ENCODE results near the gene ARFGAP3. TPM values are rescaled to one million over a fixed set of nuclear protein-coding genes. Genes with fewer than 3 reads are reported as not detected.
"Not testable (repeated sequence)": the region's sequence is repeated elsewhere in the genome, so short reads cannot be mapped to it uniquely, and the experiment has no call there.

The ARFGAP3 gene
- total RNA-seq, 1 donor, result 98.9 TPM

DNA sequence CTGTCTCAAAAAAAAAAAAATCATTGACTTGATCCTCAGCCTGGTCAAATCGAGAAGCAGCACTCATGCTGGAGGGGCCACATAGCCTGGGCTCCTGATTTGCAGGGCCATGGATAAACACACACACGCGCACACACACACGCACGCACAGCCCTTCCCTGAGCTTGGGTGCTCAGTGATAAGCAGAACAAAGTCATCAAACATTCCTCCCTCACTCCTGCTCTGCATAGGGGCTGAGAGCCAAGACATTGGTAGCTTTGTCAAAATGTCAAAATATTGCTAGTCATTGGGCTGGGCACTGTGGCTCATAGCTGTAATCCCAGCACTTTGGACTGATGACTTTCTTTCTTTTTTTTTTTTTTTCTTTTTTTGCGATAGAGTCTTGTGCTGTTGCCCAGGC is 102.4 kb downstream of the ARFGAP3 start:
- TF ChIP-seq CTCF (IDR thresholded peaks at IDR 0.05; ENCODE audit: insufficient read depth, low read depth, low read length), result no peak
- H3K4me3 ChIP-seq (ENCODE audit: low read depth, low read length), result no peak overlapping the region
- no peak for DNase-seq (ENCODE audit: low read depth)

DNA sequence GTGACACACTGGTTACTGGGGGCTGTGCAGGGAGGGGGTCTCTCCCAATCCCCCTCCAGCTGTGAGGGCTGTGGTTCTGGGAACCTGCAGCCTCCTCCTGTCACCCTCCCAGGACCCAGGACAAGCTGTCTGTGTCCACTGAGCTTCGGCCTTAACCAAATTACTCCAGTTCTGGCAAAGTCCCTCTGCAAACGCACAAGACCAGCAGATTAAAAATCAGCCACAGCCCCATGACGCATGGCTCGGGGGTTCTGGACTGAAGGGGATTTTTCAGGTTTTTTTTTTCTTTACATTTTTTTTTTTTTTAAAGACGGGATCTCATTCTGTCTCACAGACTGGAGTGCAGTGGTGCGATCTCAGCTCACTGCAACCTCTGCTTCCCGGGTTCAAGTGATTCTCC is 104.2 kb downstream of the ARFGAP3 start:
- no peak for TF ChIP-seq CTCF (IDR thresholded peaks at IDR 0.05; ENCODE audit: insufficient read depth, low read depth, low read length)
- DNase-seq (ENCODE audit: low read depth), result no peak

DNA sequence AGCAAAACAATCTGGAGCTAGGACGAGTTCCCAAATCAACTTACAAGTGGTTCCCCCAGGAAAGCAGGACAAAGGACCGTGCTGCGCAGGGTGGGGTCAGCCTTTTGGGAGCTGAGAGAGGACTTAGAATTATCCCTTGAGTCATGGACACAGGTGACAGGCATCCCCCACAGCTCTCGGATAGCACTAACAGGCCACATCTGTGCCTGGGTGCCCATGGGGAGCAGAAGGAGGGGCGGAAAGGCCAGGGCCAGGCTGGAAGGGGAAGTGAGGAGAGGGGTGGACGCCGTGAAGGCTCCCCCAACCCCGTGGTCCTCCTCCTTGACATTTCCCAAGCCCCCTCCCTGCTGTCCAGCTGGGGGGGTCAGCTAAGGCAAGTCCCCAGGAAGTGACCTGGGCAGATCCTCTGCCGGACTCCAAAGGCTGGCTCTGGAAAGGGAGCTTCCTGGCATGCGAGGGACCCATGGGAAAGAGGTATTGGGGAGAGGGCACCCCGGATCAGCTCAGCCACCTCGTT is 104.8 kb downstream of the ARFGAP3 start:
- no peak for DNase-seq (ENCODE audit: low read depth)
- no peak overlapping the region for H3K4me3 ChIP-seq (ENCODE audit: low read depth, low read length)
- TF ChIP-seq CTCF (IDR thresholded peaks at IDR 0.05; ENCODE audit: insufficient read depth, low read depth, low read length), result no peak

More for the DNA sequence above, 104.2 kb downstream of the ARFGAP3 start:
- no peak overlapping the region for H3K4me3 ChIP-seq (ENCODE audit: low read depth, low read length)

DNA sequence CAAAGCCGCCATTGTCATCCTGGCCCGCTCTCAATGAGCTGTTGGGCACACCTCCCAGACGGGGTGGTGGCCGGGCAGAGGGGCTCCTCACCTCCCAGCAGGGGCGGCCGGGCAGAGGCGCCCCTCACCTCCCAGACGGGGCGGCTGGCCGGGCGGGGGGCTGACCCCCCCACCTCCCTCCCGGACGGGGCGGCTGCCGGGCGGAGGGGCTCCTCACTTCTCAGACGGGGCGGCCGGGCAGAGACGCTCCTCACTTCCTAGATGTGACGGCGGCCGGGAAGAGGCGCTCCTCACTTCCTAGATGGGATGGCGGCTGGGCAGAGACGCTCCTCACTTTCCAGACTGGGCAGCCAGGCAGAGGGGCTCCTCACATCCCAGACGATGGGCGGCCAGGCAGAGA is 106.7 kb downstream of the ARFGAP3 start:
- not testable (repeated sequence) for DNase-seq (ENCODE audit: low read depth); H3K4me3 ChIP-seq (ENCODE audit: low read depth, low read length)

DNA sequence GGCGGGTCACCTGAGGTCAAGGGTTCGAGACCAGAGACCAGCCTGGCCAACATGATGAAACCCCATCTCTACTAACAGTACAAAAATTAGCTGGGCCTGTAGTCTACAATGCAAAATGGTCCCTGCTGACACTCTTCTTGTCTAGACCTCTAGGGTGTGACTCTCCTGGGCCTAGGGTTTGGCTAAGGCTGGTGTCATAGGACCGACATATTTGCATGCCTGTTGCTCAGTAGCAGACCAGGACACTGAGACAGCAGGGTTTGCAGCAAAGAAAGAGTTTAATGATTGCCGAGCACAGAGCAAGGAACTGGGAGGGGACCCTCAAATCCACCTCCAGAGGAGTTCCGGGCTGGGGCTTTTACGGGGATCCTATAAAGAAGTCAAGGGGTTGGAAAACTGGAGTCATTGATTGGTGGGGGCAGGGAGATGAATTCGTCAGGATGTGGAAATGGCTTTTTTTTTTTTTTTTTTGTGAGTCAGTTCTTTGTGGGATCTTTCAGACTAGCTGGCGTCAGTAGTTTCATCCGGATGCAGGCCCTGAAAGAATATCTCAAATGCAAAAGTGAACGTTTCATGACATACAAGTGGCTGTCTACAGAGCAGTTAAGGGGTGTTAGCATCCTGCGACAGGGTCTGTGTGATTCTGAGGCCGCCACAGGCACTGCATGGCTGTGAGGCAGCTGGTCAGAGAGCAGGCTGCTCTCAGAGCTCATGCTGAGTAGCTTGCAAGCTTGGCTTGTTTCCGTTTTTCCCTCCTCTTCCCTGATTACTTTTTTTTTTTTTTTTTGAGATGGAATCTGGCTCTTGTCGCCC is 109.2 kb downstream of the ARFGAP3 start:
- TF ChIP-seq CTCF (IDR thresholded peaks at IDR 0.05; ENCODE audit: insufficient read depth, low read depth, low read length), result no peak
- no peak overlapping the region for H3K4me3 ChIP-seq (ENCODE audit: low read depth, low read length)
- DNase-seq (ENCODE audit: low read depth), result peak; percentile 71

Small RNAs within 50 kb of the gene (small RNA-seq; reads per million reads assigned to genes)
- not detected for gene RF00019

Other genes starting within 250 kb of the ARFGAP3 start
- gene POLDIP3, start 242.4 kb downstream of the ARFGAP3 start, total RNA-seq, result 22.5 and 26.3 TPM in 2 replicates
- 0.43 and 0.64 TPM in 2 replicates for gene ATP5MGL, start 216.7 kb downstream of the ARFGAP3 start, total RNA-seq
- 57.9 and 67.0 TPM in 2 replicates for gene CYB5R3, start 207.9 kb downstream of the ARFGAP3 start, total RNA-seq
- 9.0 and 11.2 TPM in 2 replicates for gene A4GALT, start 136.4 kb downstream of the ARFGAP3 start, total RNA-seq
- 43.8 and 53.1 TPM in 2 replicates for gene PACSIN2, start 157.9 kb upstream of the ARFGAP3 start, total RNA-seq
- 8.2 and 11.0 TPM in 2 replicates for gene TTLL1, start 232.1 kb upstream of the ARFGAP3 start, total RNA-seq

Data from fibroblast of villous mesenchyme (primary cell).